GM18499 (cell line): ENCODE measurements around the gene SLC24A3.

Experiments
- ATAC-seq: cut with Tn5 transposase; IDR thresholded peaks from one replicate; pipeline ENCODE4 v1.9.1; 2021; ENCODE audit warnings: moderate number of reproducible peaks; ENCODE audit not compliant: insufficient read depth, unreplicated experiment

The SLC24A3 gene

GRCh38 chr20:19335341-19335740 lies 122.9 kb downstream of the SLC24A3 start:
- no peak for ATAC-seq

GRCh38 chr20:19335916-19336315 lies 123.5 kb downstream of the SLC24A3 start:
- no peak for ATAC-seq

GRCh38 chr20:19336631-19337030 lies 124.2 kb downstream of the SLC24A3 start:
- ATAC-seq: no peak

GRCh38 chr20:19338380-19338779 lies 125.9 kb downstream of the SLC24A3 start:
- no peak for ATAC-seq

GRCh38 chr20:19338960-19339359 lies 126.5 kb downstream of the SLC24A3 start:
- ATAC-seq: no peak

- ATAC-seq: no peak
These were observed 129.1 kb downstream of the SLC24A3 start for GRCh38 chr20:19341348-19342053.

GRCh38 chr20:19344341-19344740 lies 131.9 kb downstream of the SLC24A3 start:
- no peak for ATAC-seq

GRCh38 chr20:19347943-19348456 lies 135.6 kb downstream of the SLC24A3 start:
- peak; percentile 72 for ATAC-seq

- ATAC-seq: no peak
These were observed 136.1 kb downstream of the SLC24A3 start for GRCh38 chr20:19348582-19348981.

GRCh38 chr20:19349879-19350278 lies 137.4 kb downstream of the SLC24A3 start:
- ATAC-seq: no peak

- ATAC-seq: no peak
These were observed 139.1 kb downstream of the SLC24A3 start for GRCh38 chr20:19351542-19351941.

GRCh38 chr20:19354950-19355349 lies 142.5 kb downstream of the SLC24A3 start:
- no peak for ATAC-seq

- no peak for ATAC-seq
These were observed 149.3 kb downstream of the SLC24A3 start for GRCh38 chr20:19361790-19362189.

GRCh38 chr20:19363476-19363875 lies 151.0 kb downstream of the SLC24A3 start:
- no peak for ATAC-seq

GRCh38 chr20:19367591-19367990 lies 155.1 kb downstream of the SLC24A3 start:
- no peak for ATAC-seq

- no peak for ATAC-seq
These were observed 155.9 kb downstream of the SLC24A3 start for GRCh38 chr20:19368351-19368750.

GRCh38 chr20:19370076-19371075 lies 157.9 kb downstream of the SLC24A3 start:
- no peak for ATAC-seq

- ATAC-seq: no peak
These were observed 158.7 kb downstream of the SLC24A3 start for GRCh38 chr20:19371112-19371511.

GRCh38 chr20:19374216-19374615 lies 161.8 kb downstream of the SLC24A3 start:
- no peak for ATAC-seq

GRCh38 chr20:19375395-19375794 lies 163.0 kb downstream of the SLC24A3 start:
- ATAC-seq: no peak

- ATAC-seq: no peak
These were observed 163.4 kb downstream of the SLC24A3 start for GRCh38 chr20:19375801-19376200.
